IMR-90 (cell line): Measurements from ENCODE around the gene MARS2. TPM values are rescaled to one million over a fixed set of nuclear protein-coding genes. Genes with fewer than 3 reads are reported as not detected.

Experiments used
- ATAC-seq: fragments of 200-7000 bp; cut with Tn5 transposase; 2 replicates; pipeline ENCODE4 v1.9.1; 2020; ENCODE audit warnings: low read depth, mild to moderate bottlenecking, moderate library complexity
- BruUV-seq: library from RNA; stranded (reverse); fragments of 400-500 nt; replicated peaks from 2 replicates; lab custom pipeline; 2021; lab: Mats Ljungman, UMichigan
- CTCF ChIA-PET: fragments of 300-600 bp; formaldehyde crosslinking; extraction: SDS; loops from one replicate; lab custom pipeline; 2021; ENCODE audit warnings: antibody characterized with exemption; lab: Yijun Ruan, JAX
- POLR2A ChIA-PET: fragments of 300-600 bp; sonication (Branson Sonifier 250); formaldehyde crosslinking; loops from one replicate; lab custom pipeline; 2022; ENCODE audit warnings: antibody characterized with exemption; ENCODE audit not compliant: unreplicated experiment; lab: Charles Lee
- DNase-seq: peaks from one replicate; pipeline ENCODE4 v3.0.0; 2013
- H2AFZ ChIP-seq: replicated peaks from 2 replicates; pipeline ENCODE3; 2013; ENCODE audit warnings: low read length, mild to moderate bottlenecking; ENCODE audit not compliant: poor library complexity
- H2AK5ac ChIP-seq: 2 replicates; pipeline ENCODE4 v1.6.1; 2013; ENCODE audit warnings: low read depth, low read length, inconsistent platforms
- H2AK9ac ChIP-seq: replicated peaks from 2 replicates; pipeline ENCODE3; 2013; ENCODE audit warnings: mild to moderate bottlenecking, low read depth, low read length, moderate library complexity; ENCODE audit not compliant: poor library complexity
- H2BK120ac ChIP-seq: 2 replicates; pipeline ENCODE4 v1.6.1; 2013; ENCODE audit warnings: low read depth, low read length, inconsistent platforms
- H2BK15ac ChIP-seq: 3 replicates; pipeline ENCODE4 v1.6.1; 2013; ENCODE audit warnings: low read depth, low read length, inconsistent platforms
- H2BK20ac ChIP-seq: 2 replicates; pipeline ENCODE4 v1.6.1; 2013; ENCODE audit warnings: low read depth, mild to moderate bottlenecking, inconsistent platforms, low read length, moderate library complexity
- H2BK5ac ChIP-seq: 2 replicates; pipeline ENCODE4 v1.6.1; 2013; ENCODE audit warnings: mild to moderate bottlenecking, low read depth, low read length, inconsistent platforms; ENCODE audit not compliant: poor library complexity, severe bottlenecking
- H3K14ac ChIP-seq: replicated peaks from 2 replicates; pipeline ENCODE4 v1.6.1; 2013; ENCODE audit warnings: low read depth, low read length, inconsistent platforms
- H3K18ac ChIP-seq: 2 replicates; pipeline ENCODE4 v1.6.1; 2013; ENCODE audit warnings: low read depth, low read length, control low read depth
- H3K23ac ChIP-seq: 2 replicates; pipeline ENCODE4 v1.6.1; 2013; ENCODE audit warnings: low read depth, low read length, inconsistent platforms
- H3K27ac ChIP-seq: 2 replicates; pipeline ENCODE4 v1.5.1; 2013; ENCODE audit warnings: mild to moderate bottlenecking, control low read depth, low read length; ENCODE audit not compliant: insufficient read depth
- H3K27me3 ChIP-seq: 2 replicates; pipeline ENCODE4 v1.6.1; 2013; ENCODE audit warnings: low read length; ENCODE audit not compliant: control insufficient read depth, insufficient read depth
- H3K36me3 ChIP-seq: 2 replicates; pipeline ENCODE4 v1.6.1; 2013; ENCODE audit warnings: low read length, mixed read lengths; ENCODE audit not compliant: control insufficient read depth, insufficient read depth
- H3K4ac ChIP-seq: 2 replicates; pipeline ENCODE4 v1.6.1; 2013; ENCODE audit warnings: low read depth, low read length, inconsistent platforms
- H3K4me1 ChIP-seq: 2 replicates; pipeline ENCODE4 v1.6.1; 2013; ENCODE audit warnings: low read length, mixed read lengths; ENCODE audit not compliant: control insufficient read depth, insufficient read depth
- H3K4me2 ChIP-seq: 2 replicates; pipeline ENCODE4 v1.6.1; 2013; ENCODE audit warnings: low read depth, mild to moderate bottlenecking, control low read depth, low read length, moderate library complexity
- H3K4me3 ChIP-seq: 2 replicates; pipeline ENCODE4 v1.5.1; 2013; ENCODE audit warnings: low read depth, mild to moderate bottlenecking, control low read depth, low read length, moderate library complexity; ENCODE audit not compliant: insufficient read depth
- H3K56ac ChIP-seq: 2 replicates; pipeline ENCODE4 v1.6.1; 2013; ENCODE audit warnings: low read length, inconsistent platforms; ENCODE audit not compliant: insufficient read depth; ENCODE audit errors: extremely low read depth
- H3K79me1 ChIP-seq, 2 experiments: 2 replicates each; pipeline ENCODE4 v1.6.1; 2013; ENCODE audit warnings: low read length in 2 of 2, inconsistent platforms in 1 of 2, low read depth in 1 of 2
- H3K9ac ChIP-seq: 2 replicates; pipeline ENCODE4 v1.6.1; 2013; ENCODE audit warnings: low read depth, low read length, control low read depth
- H3K9me1 ChIP-seq: 2 replicates; pipeline ENCODE4 v1.6.1; 2013; ENCODE audit warnings: low read length, inconsistent platforms; ENCODE audit not compliant: insufficient read depth
- H3K9me3 ChIP-seq: 2 replicates; pipeline ENCODE4 v1.6.1; 2013; ENCODE audit warnings: low read length; ENCODE audit not compliant: control insufficient read depth, insufficient read depth
- H4K20me1 ChIP-seq: 2 replicates; pipeline ENCODE4 v1.6.1; 2013; ENCODE audit warnings: low read length, inconsistent platforms; ENCODE audit not compliant: insufficient read depth
- H4K5ac ChIP-seq: 2 replicates; pipeline ENCODE4 v1.6.1; 2013; ENCODE audit warnings: mild to moderate bottlenecking, low read depth, low read length, control low read depth
- H4K8ac ChIP-seq, 2 experiments: 2 replicates each; pipeline ENCODE4 v1.6.1; 2013; ENCODE audit warnings: low read depth in 2 of 2, low read length in 2 of 2, control low read depth in 1 of 2, inconsistent platforms in 1 of 2
- H4K91ac ChIP-seq: 2 replicates; pipeline ENCODE4 v1.6.1; 2013; ENCODE audit warnings: low read depth, low read length, inconsistent platforms; ENCODE audit not compliant: insufficient read depth
- CEBPB ChIP-seq: IDR thresholded peaks from 2 replicates; pipeline ENCODE4 v1.6.1; 2012; ENCODE audit warnings: low read depth, low read length, improper control_type of control experiment
- CHD1 ChIP-seq: IDR thresholded peaks from 2 replicates; pipeline ENCODE4 v1.6.1; 2012; ENCODE audit warnings: low read depth, low read length, improper control_type of control experiment
- CTCF ChIP-seq: conservative IDR thresholded peaks from 2 replicates; pipeline ENCODE4 v1.5.1; 2012; ENCODE audit warnings: mild to moderate bottlenecking, low read depth, low read length, improper control_type of control experiment
- ELK1 ChIP-seq: fragments of 150-350 bp; IDR thresholded peaks from 2 replicates; pipeline ENCODE4 v1.6.1; 2016; ENCODE audit warnings: low read depth, mild to moderate bottlenecking, low read length, moderate library complexity, borderline replicate concordance
- FOS ChIP-seq: fragments of 150-350 bp; IDR thresholded peaks from 2 replicates; pipeline ENCODE4 v1.6.1; 2016; ENCODE audit warnings: low read depth, low read length
- MAFK ChIP-seq: IDR thresholded peaks from 2 replicates; pipeline ENCODE4 v1.6.1; 2012; ENCODE audit warnings: low read depth, low read length, improper control_type of control experiment
- MAZ ChIP-seq: IDR thresholded peaks from 2 replicates; pipeline ENCODE4 v1.6.1; 2012; ENCODE audit warnings: low read depth, mild to moderate bottlenecking, low read length, improper control_type of control experiment, moderate library complexity, borderline replicate concordance
- MXI1 ChIP-seq: IDR thresholded peaks from 2 replicates; pipeline ENCODE4 v1.6.1; 2012; ENCODE audit warnings: low read depth, mild to moderate bottlenecking, low read length, moderate library complexity, borderline replicate concordance
- NFE2L2 ChIP-seq: fragments of 150-350 bp; IDR thresholded peaks from 2 replicates; pipeline ENCODE4 v1.6.1; 2016; ENCODE audit warnings: low read depth, mild to moderate bottlenecking, low read length
- RAD21 ChIP-seq: IDR thresholded peaks from 2 replicates; pipeline ENCODE4 v1.6.1; 2012; ENCODE audit warnings: low read length, improper control_type of control experiment
- RCOR1 ChIP-seq: IDR thresholded peaks from 2 replicates; pipeline ENCODE4 v1.6.1; 2012; ENCODE audit warnings: mild to moderate bottlenecking, low read length, improper control_type of control experiment; ENCODE audit not compliant: insufficient replicate concordance
- RFX5 ChIP-seq: IDR thresholded peaks from 2 replicates; pipeline ENCODE4 v1.8.0; 2012; ENCODE audit warnings: low read depth, mild to moderate bottlenecking, low read length, moderate library complexity
- SMC3 ChIP-seq: fragments of 150-350 bp; IDR thresholded peaks from 2 replicates; pipeline ENCODE4 v1.6.1; 2016; ENCODE audit warnings: low read depth, mild to moderate bottlenecking, antibody characterized with exemption, low read length, moderate library complexity
- USF2 ChIP-seq: fragments of 150-350 bp; IDR thresholded peaks from 2 replicates; pipeline ENCODE4 v1.6.1; 2017; ENCODE audit warnings: mild to moderate bottlenecking, antibody characterized with exemption, low read length, low read depth
- WGBS, 2 experiments: methylation state at CpG; one replicate each; pipeline versions ENCODE4 v1.1.5 to v1.1.7; 2013; ENCODE audit warnings: missing lambda C conversion rate in 2 of 2; ENCODE audit not compliant: insufficient read length in 1 of 2; ENCODE audit errors: extremely low coverage in 2 of 2; 5-methylcytosine and 5-hydroxymethylcytosine counted together
- dilution Hi-C: fragments of 300-500 bp; cut with HindIII; formaldehyde crosslinking; loops from one replicate; pipeline ENCODE4 v1.14.3; 2018; ENCODE audit warnings: low sequenced_read_pairs; ENCODE audit not compliant: unreplicated experiment
- in situ Hi-C: fragments of 300-500 bp; cut with MboI; formaldehyde crosslinking; loops from 3 replicates; pipeline ENCODE4 v1.14.3; 2019; ENCODE audit warnings: low sequenced_read_pairs, inconsistent platforms, mixed read lengths
- intact Hi-C: fragments of 100-400 bp; cut with micrococcal nuclease; formaldehyde crosslinking; loops from 2 replicates; pipeline ENCODE4 v1.10.0; 2022
- polyA plus RNA-seq, 3 experiments: library from polyadenylated mRNA; depleted of rRNA; stranded (reverse); fragments of >200 nt; gene quantifications; 2 replicates each; pipeline ENCODE4 v1.2.3, GENCODE V29; 2012; ENCODE audit warnings: low replicate concordance in 1 of 3
- total RNA-seq: library from RNA; depleted of rRNA; stranded (reverse); fragments of >200 nt; gene quantifications from 2 replicates; pipeline ENCODE4 v1.2.3, GENCODE V29; 2012

MARS2 gene
- total and polyA plus RNA-seq, 2 of the 4 experiments (the other 2 are of a cell fraction) = 3.4 to 3.8 TPM

GRCh38 chr2:197704434-197705120 is 592 bp upstream of the MARS2 start:
- peaks cover 6% of the 10 kb centered on the region for H3K4me1 ChIP-seq
- H3K23ac ChIP-seq = peak overlapping the region; percentile 90
- ATAC-seq (peak; percentile 43), DNase-seq (no peak)
- H3K4ac ChIP-seq = peak overlapping the region; percentile 79; the same call in 1 of the 2 replicates
- CTCF ChIA-PET = no interaction called here
- peak overlapping the region; percentile 75; the same call in 1 of the 2 replicates for H2BK20ac ChIP-seq
- H3K27ac ChIP-seq = peak overlapping the region; percentile 48
- peak overlapping the region; percentile 32; the same call in 1 of the 2 replicates for H3K18ac ChIP-seq
- H2AK5ac ChIP-seq = no peak overlapping the region
- H3K4me3 ChIP-seq = peak overlapping the region; percentile 59
- intact Hi-C loops = loop anchor here (1.0 to 10.0 kb wide), 5 partner anchors 187 to 593 kb away; partner anchors contain the start of genes HSPE1, MOB4 and SF3B1
- H3K14ac ChIP-seq = peak overlapping the region; percentile 91
- H3K56ac ChIP-seq = peak overlapping the region; percentile 98
- WGBS, 2 experiments = no CpG with 5 or more reads among the region's 5 CpGs
- H3K27me3 ChIP-seq = no peaks in the 10 kb centered on the region
- peak overlapping the region; percentile 88 for H4K91ac ChIP-seq
- peak overlapping the region; percentile 69 for H2AFZ ChIP-seq
- H2BK120ac ChIP-seq = peak overlapping the region; percentile 92
- H4K5ac ChIP-seq = peak overlapping the region; percentile 31
- dilution Hi-C loops = no loop called here
- H3K79me1 ChIP-seq = peaks cover 12 to 26% of the 10 kb centered on the region in 2 experiments
- H3K4me2 ChIP-seq = peak overlapping the region; percentile 68
- H2BK15ac ChIP-seq = peak overlapping the region; percentile 72; the same call in 1 of the 3 replicates
- H3K36me3 ChIP-seq = no peaks in the 10 kb centered on the region
- POLR2A ChIA-PET = no interaction called here
- H2AK9ac ChIP-seq = no peak overlapping the region
- in situ Hi-C loops = loop anchor here (10.0 kb wide), 1 partner anchor 190 kb away; the partner anchor contains the start of gene MOB4
- H3K9me3 ChIP-seq = no peaks in the 10 kb centered on the region
- H2BK5ac ChIP-seq = peak overlapping the region; percentile 84
- peaks cover 5% of the 10 kb centered on the region; the same call in 1 of the 2 replicates for H3K9me1 ChIP-seq
- peak overlapping the region; percentile 60 to 98; a peak in 3 of 4 replicates for H4K8ac ChIP-seq
- H3K9ac ChIP-seq = peak overlapping the region; percentile 79
- no TSS peak for BruUV-seq
- H4K20me1 ChIP-seq = peaks cover 20% of the 10 kb centered on the region
- TF ChIP-seq MAFK = no peak
- TF ChIP-seq ELK1 = no peak
- no peak for TF ChIP-seq FOS
- TF ChIP-seq NFE2L2 = no peak
- no peak for TF ChIP-seq RAD21
- no peak for TF ChIP-seq SMC3
- TF ChIP-seq CHD1 = no peak
- TF ChIP-seq CTCF = no peak
- no peak for TF ChIP-seq RCOR1
- TF ChIP-seq USF2 = no peak
- no peak for TF ChIP-seq CEBPB
- no peak for TF ChIP-seq MAZ
- TF ChIP-seq MXI1 = no peak
- TF ChIP-seq RFX5 = no peak
